NCI-H1417 treated with DMSO at 0.1 percent for 48 hours (cell line): ENCODE data around the gene BAMBI.

Source experiments
- DNase-seq: peaks from one replicate; lab custom pipeline; 2025; lab: John Stamatoyannopoulos, UW

The BAMBI gene

GRCh38 chr10:28705472-28705871 is 28.2 kb downstream of the BAMBI start:
- no peak for DNase-seq

GRCh38 chr10:28709001-28709710 is 31.8 kb downstream of the BAMBI start:
- DNase-seq = no peak

GRCh38 chr10:28710202-28710886 is 33.0 kb downstream of the BAMBI start:
- no peak for DNase-seq

GRCh38 chr10:28711041-28711440 is 33.7 kb downstream of the BAMBI start:
- DNase-seq = no peak

GRCh38 chr10:28711776-28712175 is 34.5 kb downstream of the BAMBI start:
- no peak for DNase-seq

DNA sequence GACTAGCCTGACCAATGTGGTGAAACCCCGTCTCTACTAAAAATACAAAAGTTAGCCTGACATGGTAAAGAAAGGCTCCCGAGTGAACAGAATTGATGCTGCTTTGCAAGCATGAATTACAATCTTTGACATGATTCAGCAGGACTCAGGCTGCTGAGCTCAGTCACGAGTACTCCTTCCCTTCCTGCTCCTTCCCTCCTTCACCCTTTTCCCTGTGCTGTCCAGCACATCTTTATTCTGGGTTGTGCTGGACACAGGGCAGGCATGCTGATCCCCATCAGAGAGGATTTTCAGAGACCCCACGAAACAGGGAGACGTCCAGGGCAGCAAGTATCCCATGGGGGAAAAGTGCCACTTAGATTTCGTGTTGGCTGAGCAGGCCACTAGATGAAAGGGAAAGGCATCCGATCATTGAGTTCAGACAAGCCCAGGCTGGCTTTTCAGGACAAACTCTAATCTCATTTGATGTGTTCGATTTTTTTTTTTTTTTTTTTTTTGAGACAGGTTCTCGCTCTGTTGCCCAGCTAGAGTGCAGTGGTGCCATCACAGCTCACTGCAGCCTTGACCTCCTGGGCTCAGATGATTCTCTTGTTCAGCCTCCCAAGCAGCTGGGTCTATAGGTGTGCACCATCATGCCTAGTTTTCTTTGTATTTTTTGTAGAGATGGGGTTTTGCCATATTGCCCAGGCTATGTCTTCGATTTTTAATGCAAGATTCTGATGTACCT is 36.5 kb downstream of the BAMBI start:
- DNase-seq = no peak

- no peak for DNase-seq
Measured at GRCh38 chr10:28714401-28715053, 37.2 kb downstream of the BAMBI start.

DNA sequence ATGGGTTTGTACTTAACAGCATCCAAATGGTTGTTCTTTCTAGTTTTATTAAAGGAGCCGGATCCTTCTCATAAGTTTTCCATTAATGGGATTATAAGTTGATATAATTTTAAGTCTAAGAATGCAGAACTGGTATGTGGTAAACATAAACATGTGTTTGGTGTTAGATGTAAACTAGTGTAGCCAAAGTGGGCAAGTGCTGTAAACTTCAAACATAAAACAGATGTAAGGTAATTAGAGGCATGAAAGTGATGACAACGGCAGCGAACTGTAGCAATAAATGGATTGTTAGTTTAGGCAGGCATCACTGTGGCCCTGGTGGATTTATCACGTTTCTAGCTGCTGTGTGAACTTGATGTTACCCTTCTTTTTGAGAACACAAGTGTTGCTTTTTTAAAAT is 37.9 kb downstream of the BAMBI start:
- no peak for DNase-seq

- DNase-seq = no peak
Measured at GRCh38 chr10:28715757-28716156, 38.4 kb downstream of the BAMBI start.

- DNase-seq = no peak
Measured at GRCh38 chr10:28716748-28717147, 39.4 kb downstream of the BAMBI start.

- no peak for DNase-seq
Measured at GRCh38 chr10:28717656-28718201, 40.4 kb downstream of the BAMBI start.

- no peak for DNase-seq
Measured at GRCh38 chr10:28719789-28720436, 42.6 kb downstream of the BAMBI start.

GRCh38 chr10:28721318-28721951 is 44.1 kb downstream of the BAMBI start:
- no peak for DNase-seq

GRCh38 chr10:28722065-28722803 is 44.9 kb downstream of the BAMBI start:
- no peak for DNase-seq

DNA sequence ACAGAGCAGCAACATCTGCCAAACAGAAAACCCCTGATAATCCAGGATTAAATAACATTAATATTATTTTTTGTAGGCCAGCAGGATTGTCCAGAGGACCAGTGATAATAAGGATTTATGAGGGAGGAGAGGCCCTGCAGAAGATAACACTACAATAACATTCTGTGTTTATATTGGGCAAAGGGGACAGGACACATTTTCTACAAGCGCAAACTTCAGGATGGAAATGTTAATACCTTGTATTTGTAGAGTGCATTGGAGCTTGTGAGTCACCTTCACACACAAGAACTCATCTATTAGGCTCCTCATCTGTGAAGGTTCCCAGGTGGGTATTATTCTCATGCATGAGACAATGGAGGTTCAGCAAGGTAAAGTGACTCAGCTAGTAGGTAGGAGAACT is 51.0 kb downstream of the BAMBI start:
- DNase-seq = no peak

DNA sequence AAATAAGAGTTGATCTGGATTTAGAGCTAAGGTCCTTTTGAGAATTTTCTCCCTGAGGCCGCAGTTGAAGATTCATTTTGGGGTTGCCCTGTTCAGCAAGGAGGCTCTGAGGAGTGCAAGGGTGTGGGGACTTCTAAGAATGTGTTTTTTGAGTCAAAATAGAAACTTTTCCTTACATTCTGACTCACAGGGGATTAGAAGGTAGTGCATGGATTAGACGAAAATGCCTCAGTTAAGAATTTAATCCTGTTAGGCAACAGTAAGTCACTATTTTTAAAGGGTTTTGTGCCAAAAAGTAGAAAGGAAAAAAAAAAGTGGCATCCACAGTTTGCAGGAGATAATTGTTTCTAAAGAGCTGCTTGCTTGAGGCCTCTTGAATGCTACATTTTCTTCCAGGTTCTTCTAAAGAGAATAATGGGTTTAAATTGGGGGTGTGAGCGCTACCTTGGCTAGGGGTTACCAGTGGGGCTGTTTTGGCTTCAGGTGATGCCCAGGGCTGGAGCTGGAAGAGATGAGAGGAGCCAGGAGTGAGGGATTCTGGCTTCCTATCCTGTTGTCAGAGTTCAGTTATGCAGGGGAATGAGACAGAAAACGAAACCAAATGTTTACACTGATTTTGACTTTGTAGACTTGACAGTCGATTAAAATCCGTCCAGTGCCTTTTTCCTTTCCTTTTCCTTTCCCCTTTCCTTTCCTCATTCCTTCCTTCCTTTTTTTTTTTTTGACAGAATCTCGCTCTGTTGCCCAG is 52.9 kb downstream of the BAMBI start:
- DNase-seq = no peak

- DNase-seq = no peak
Measured at GRCh38 chr10:28732091-28732490, 54.8 kb downstream of the BAMBI start.
